ENCODE measurements around the gene ACSL6.

The ACSL6 gene

GRCh38 chr5:132057498-132058255 lies 46.2 kb upstream of the ACSL6 start:
- no peak for DNase-seq (ENCODE audit: low read depth)
- no peak for TF ChIP-seq CTCF (conservative IDR thresholded peaks at IDR 0.05; ENCODE audit: low read length)
- no peak overlapping the region for H3K4me3 ChIP-seq (ENCODE audit: low read length)

- TF ChIP-seq CTCF (conservative IDR thresholded peaks at IDR 0.05; ENCODE audit: low read length): no peak
- DNase-seq (ENCODE audit: low read depth): no peak
These were observed 45.4 kb upstream of the ACSL6 start for GRCh38 chr5:132056610-132057497.

GRCh38 chr5:132055808-132056609 lies 44.6 kb upstream of the ACSL6 start:
- no peak overlapping the region for H3K4me3 ChIP-seq (ENCODE audit: low read length)
- TF ChIP-seq CTCF (conservative IDR thresholded peaks at IDR 0.05; ENCODE audit: low read length): no peak
- DNase-seq (ENCODE audit: low read depth): no peak

More at GRCh38 chr5:132056610-132057497, 45.4 kb upstream of the ACSL6 start:
- H3K4me3 ChIP-seq (ENCODE audit: low read length): no peak overlapping the region

- no peak overlapping the region for H3K4me3 ChIP-seq (ENCODE audit: low read length)
- no peak for TF ChIP-seq CTCF (conservative IDR thresholded peaks at IDR 0.05; ENCODE audit: low read length)
- DNase-seq (ENCODE audit: low read depth): no peak
These were observed 44.0 kb upstream of the ACSL6 start for GRCh38 chr5:132055441-132055807.

GRCh38 chr5:132054697-132055440 lies 43.4 kb upstream of the ACSL6 start:
- DNase-seq (ENCODE audit: low read depth): no peak
- TF ChIP-seq CTCF (conservative IDR thresholded peaks at IDR 0.05; ENCODE audit: low read length): no peak

GRCh38 chr5:132054031-132054696 lies 42.7 kb upstream of the ACSL6 start:
- TF ChIP-seq CTCF (conservative IDR thresholded peaks at IDR 0.05; ENCODE audit: low read length): no peak
- no peak overlapping the region for H3K4me3 ChIP-seq (ENCODE audit: low read length)
- no peak for DNase-seq (ENCODE audit: low read depth)

More at GRCh38 chr5:132054697-132055440, 43.4 kb upstream of the ACSL6 start:
- H3K4me3 ChIP-seq (ENCODE audit: low read length): no peak overlapping the region

Measured in AG10803 (cell line).